ENCODE data around the gene NLRP10. TPM values are rescaled to one million over a fixed set of nuclear protein-coding genes. Genes with fewer than 3 reads are reported as not detected.

NLRP10 gene
- total RNA-seq, 1 donor from 2014 or later = not detected

DNA sequence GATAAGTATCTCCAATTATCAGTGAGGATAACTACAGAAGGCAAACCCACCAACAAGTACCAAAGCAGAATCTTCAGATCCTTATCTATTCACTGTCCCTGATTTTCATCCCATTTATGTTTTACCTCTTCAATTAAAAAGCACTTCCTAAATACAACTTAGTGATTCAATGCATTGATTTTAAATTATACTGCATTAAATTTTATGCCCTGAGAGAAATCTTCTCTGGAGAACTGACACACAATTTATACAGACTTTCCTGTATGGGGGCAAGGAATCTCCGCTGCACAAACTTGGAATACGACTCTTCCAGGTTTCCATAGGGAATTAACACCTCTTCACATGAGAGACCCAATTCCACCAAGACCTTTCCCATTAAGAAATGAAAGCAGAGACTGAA, 23.6 kb downstream of the NLRP10 start, which contains the start of gene OR10A3:
OR10A3 (minus strand) TSS at position 101 of the 400 bp plus-strand sequence. CDS start 2,188 bp downstream, outside the sequence.
- Histone ChIP-seq H3K4me1 (no peaks in the 10 kb centered on the region), H3K9me3 (ENCODE audit: low read depth) (no peaks in the 10 kb centered on the region), H3K27ac (no peak within 1 kb of the TSS), H4K20me1 (ENCODE audit: low read depth) (no peaks in the 10 kb centered on the region), H2AFZ (replicated peaks) (no peak within 1 kb of the TSS), H3K79me2 (ENCODE audit: low read depth) (no peaks in the 10 kb centered on the region), H3K27me3 (no peaks in the 10 kb centered on the region), H3F3A (ENCODE audit: low read depth) (no peaks in the 10 kb centered on the region), H3K4me2 (no peak within 1 kb of the TSS), H3K4me3 (no peak within 1 kb of the TSS), H3K36me3 (no peaks in the 10 kb centered on the region), H3K9ac (no peak within 1 kb of the TSS)
- H3K9me3 Mint-ChIP-seq = peaks cover 14% of the 10 kb centered on the region
- H3K4me1 Mint-ChIP-seq = no peaks in the 10 kb centered on the region
- H3K27ac Mint-ChIP-seq = no peak within 1 kb of the TSS
- no peak within 1 kb of the TSS for H3K4me3 Mint-ChIP-seq
- TF ChIP-seq EZH2 (IDR thresholded peaks at IDR 0.05) = no peak
- TF ChIP-seq, protein P1, sequence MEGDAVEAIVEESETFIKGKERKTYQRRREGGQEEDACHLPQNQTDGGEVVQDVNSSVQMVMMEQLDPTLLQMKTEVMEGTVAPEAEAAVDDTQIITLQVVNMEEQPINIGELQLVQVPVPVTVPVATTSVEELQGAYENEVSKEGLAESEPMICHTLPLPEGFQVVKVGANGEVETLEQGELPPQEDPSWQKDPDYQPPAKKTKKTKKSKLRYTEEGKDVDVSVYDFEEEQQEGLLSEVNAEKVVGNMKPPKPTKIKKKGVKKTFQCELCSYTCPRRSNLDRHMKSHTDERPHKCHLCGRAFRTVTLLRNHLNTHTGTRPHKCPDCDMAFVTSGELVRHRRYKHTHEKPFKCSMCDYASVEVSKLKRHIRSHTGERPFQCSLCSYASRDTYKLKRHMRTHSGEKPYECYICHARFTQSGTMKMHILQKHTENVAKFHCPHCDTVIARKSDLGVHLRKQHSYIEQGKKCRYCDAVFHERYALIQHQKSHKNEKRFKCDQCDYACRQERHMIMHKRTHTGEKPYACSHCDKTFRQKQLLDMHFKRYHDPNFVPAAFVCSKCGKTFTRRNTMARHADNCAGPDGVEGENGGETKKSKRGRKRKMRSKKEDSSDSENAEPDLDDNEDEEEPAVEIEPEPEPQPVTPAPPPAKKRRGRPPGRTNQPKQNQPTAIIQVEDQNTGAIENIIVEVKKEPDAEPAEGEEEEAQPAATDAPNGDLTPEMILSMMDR (IDR thresholded peaks at IDR 0.05) = no peak
- TF ChIP-seq EZH2phosphoT487 (IDR thresholded peaks at IDR 0.05) = no peak
- H3K27me3 Mint-ChIP-seq (ENCODE audit: insufficient read depth, low read depth) = no peaks in the 10 kb centered on the region
- H3K36me3 Mint-ChIP-seq = no peaks in the 10 kb centered on the region
- no peak for DNase-seq (ENCODE audit: low spot score)

DNA sequence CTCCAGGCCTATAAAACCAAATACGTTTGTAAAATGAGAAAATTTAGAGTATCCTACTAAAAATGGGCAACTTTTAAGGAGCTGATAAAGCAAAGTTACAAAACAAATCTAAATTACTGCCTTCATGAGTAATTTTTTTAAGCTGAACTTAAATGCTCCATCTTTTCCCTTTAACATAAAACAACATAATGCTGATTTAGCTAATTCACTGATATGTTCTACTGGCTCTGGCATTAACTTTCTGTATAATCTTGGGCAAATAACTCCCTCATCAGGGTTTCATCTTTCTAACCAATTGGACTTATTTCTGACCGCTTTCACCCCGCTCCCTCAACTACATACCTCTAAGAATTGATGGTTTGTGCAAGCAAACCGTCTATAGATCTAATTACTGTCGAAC, 24.1 kb downstream of the NLRP10 start:
- H3K4me3 Mint-ChIP-seq = no peak overlapping the region

DNA sequence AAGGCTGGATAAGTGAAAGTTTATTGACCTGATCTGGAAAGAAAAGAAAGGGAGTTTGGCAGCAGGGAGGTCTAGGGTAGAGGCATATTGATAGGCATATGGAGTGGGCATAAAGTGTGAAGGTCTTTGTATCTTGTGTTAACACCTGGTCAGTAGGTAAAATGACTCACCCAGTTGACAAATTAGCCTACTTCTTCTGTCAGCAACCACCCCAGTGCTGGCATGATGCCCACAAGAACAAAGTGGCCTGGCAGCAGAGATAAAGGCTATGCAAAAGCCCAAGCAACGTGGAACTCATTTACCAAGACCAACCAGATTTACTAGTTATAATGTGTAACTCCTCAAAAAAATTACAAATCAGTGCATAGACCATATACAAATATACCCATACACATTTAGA, 28.6 kb downstream of the NLRP10 start:
- H3K9ac ChIP-seq = no peak overlapping the region
- no peaks in the 10 kb centered on the region for H4K20me1 ChIP-seq (ENCODE audit: low read depth)
- TF ChIP-seq EZH2phosphoT487 (IDR thresholded peaks at IDR 0.05) (no peak), EZH2 (IDR thresholded peaks at IDR 0.05) (no peak)
- TF ChIP-seq, protein P1 (IDR thresholded peaks at IDR 0.05) = no peak
- Mint-ChIP-seq H3K4me1 (no peaks in the 10 kb centered on the region), H3K9me3 (peaks cover 1% of the 10 kb centered on the region), H3K27me3 (ENCODE audit: insufficient read depth, low read depth) (peaks cover 2% of the 10 kb centered on the region), H3K36me3 (no peaks in the 10 kb centered on the region), H3K27ac (no peak overlapping the region), H3K4me3 (no peak overlapping the region)
- H3K79me2 ChIP-seq (ENCODE audit: low read depth) = no peaks in the 10 kb centered on the region
- no peak overlapping the region for H3K4me3 ChIP-seq
- no peaks in the 10 kb centered on the region for H3K4me1 ChIP-seq
- no peak for DNase-seq (ENCODE audit: low spot score)
- H3F3A ChIP-seq (ENCODE audit: low read depth) = no peaks in the 10 kb centered on the region
- H3K36me3 ChIP-seq = no peaks in the 10 kb centered on the region
- H3K27me3 ChIP-seq = no peaks in the 10 kb centered on the region
- H3K27ac ChIP-seq = no peak overlapping the region
- H2AFZ ChIP-seq (replicated peaks) = no peak overlapping the region
- no peak overlapping the region for H3K4me2 ChIP-seq
- H3K9me3 ChIP-seq (ENCODE audit: low read depth) = no peaks in the 10 kb centered on the region

More for the DNA sequence above, 24.1 kb downstream of the NLRP10 start:
- H3K27ac Mint-ChIP-seq = no peak overlapping the region
- Histone ChIP-seq H3K36me3 (no peaks in the 10 kb centered on the region), H3F3A (ENCODE audit: low read depth) (no peaks in the 10 kb centered on the region), H3K4me2 (no peak overlapping the region), H3K9me3 (ENCODE audit: low read depth) (no peaks in the 10 kb centered on the region), H4K20me1 (ENCODE audit: low read depth) (no peaks in the 10 kb centered on the region), H3K4me3 (no peak overlapping the region), H2AFZ (replicated peaks) (no peak overlapping the region), H3K27me3 (no peaks in the 10 kb centered on the region), H3K79me2 (ENCODE audit: low read depth) (no peaks in the 10 kb centered on the region), H3K4me1 (no peaks in the 10 kb centered on the region), H3K9ac (no peak overlapping the region), H3K27ac (no peak overlapping the region)
- H3K36me3 Mint-ChIP-seq = no peaks in the 10 kb centered on the region
- H3K4me1 Mint-ChIP-seq = no peaks in the 10 kb centered on the region
- peaks cover 14% of the 10 kb centered on the region for H3K9me3 Mint-ChIP-seq
- TF ChIP-seq, protein P1 (IDR thresholded peaks at IDR 0.05) = no peak
- TF ChIP-seq EZH2 (IDR thresholded peaks at IDR 0.05) = no peak
- no peak for DNase-seq (ENCODE audit: low spot score)
- H3K27me3 Mint-ChIP-seq (ENCODE audit: insufficient read depth, low read depth) = no peaks in the 10 kb centered on the region
